Stomach (tissue), 9 donors: Measurements from ENCODE around the gene IPO7. TPM values are rescaled to one million over a fixed set of nuclear protein-coding genes. Genes with fewer than 3 reads are reported as not detected.
"Not testable (repeated sequence)": the region's sequence is repeated elsewhere in the genome, so short reads cannot be mapped to it uniquely, and the experiment has no call there.

ENCODE experiments used
- DNase-seq, 2 donors: peaks; one replicate each; pipeline versions ENCODE4 v3.0.0 to v3.0.0-alpha.2; 2013 to 2019
- H3K27ac ChIP-seq, 5 donors: fragments of 200-600 bp in 4 of 5; sonication (generic) in 4 of 5; one replicate each; pipeline ENCODE4 v1.5.1; 2013 to 2019; ENCODE audit warnings: mild to moderate bottlenecking in 1 of 5, moderate library complexity in 1 of 5
- H3K27me3 ChIP-seq, 3 donors: fragments of 200-600 bp; sonication (generic); one replicate each; pipeline ENCODE4 v1.5.1; 2017 to 2019; ENCODE audit warnings: mixed run types in 1 of 3
- H3K36me3 ChIP-seq, 4 donors: fragments of 200-600 bp; sonication (generic); 1 replicate in 3 of 4; 2 replicates in 1 of 4; pipeline ENCODE4 v1.5.1; 2016 to 2019
- H3K4me1 ChIP-seq, 4 donors: fragments of 200-600 bp; sonication (generic); one replicate each; pipeline ENCODE4 v1.5.1; 2016 to 2019
- H3K4me3 ChIP-seq, 4 donors: fragments of 200-600 bp; sonication (generic) in 3 of 4; one replicate each; pipeline ENCODE4 v1.5.1; 2016 to 2019; ENCODE audit warnings: mild to moderate bottlenecking in 1 of 4
- H3K9me3 ChIP-seq, 4 donors: fragments of 200-600 bp; sonication (generic); one replicate each; pipeline ENCODE4 v1.5.1; 2016 to 2019
- CTCF ChIP-seq, 7 experiments: fragments of 450-650 bp in 4 of 7; fragments of 200-600 bp in 3 of 7; sonication (generic) in 3 of 7; IDR thresholded peaks; one replicate each; pipeline ENCODE4 v1.5.1; 2016 to 2019; ENCODE audit warnings: antibody characterized with exemption in 7 of 7, control low read depth in 2 of 7, mild to moderate bottlenecking in 1 of 7
- EP300 ChIP-seq: sonication (generic); formaldehyde crosslinking; IDR thresholded peaks from one replicate; pipeline ENCODE4 v1.6.1; 2017; ENCODE audit warnings: antibody characterized with exemption
- POLR2A ChIP-seq, 4 donors: fragments of 450-650 bp; IDR thresholded peaks; one replicate each; pipeline ENCODE4 v1.6.1; 2016; ENCODE audit warnings: antibody characterized with exemption in 4 of 4, control low read depth in 2 of 4, mild to moderate bottlenecking in 1 of 4, moderate library complexity in 1 of 4
- POLR2AphosphoS5 ChIP-seq, 3 donors: sonication (generic); formaldehyde crosslinking; IDR thresholded peaks; one replicate each; pipeline ENCODE4 v1.6.1; 2016; ENCODE audit warnings: antibody characterized with exemption in 3 of 3
- WGBS, 5 donors: extraction: QIAGEN DNeasy Blood & Tissue Kit in 3 of 5; methylation state at CpG; one replicate each; pipeline versions ENCODE4 v1.1.5 to v1.1.7; 2013 to 2018; 5-methylcytosine and 5-hydroxymethylcytosine counted together
- intact Hi-C: fragments of 100-400 bp; cut with DNase I; formaldehyde crosslinking; loops from one replicate; pipeline ENCODE4 v1.15.1; 2023; ENCODE audit warnings: low total_unique reads
- polyA plus RNA-seq, 3 donors: library from polyadenylated mRNA; stranded (reverse); fragments of 200-250 nt; gene quantifications; one replicate each; pipeline ENCODE4 v1.2.3, GENCODE V29; 2013
- total RNA-seq, 5 donors: library from RNA; depleted of rRNA; stranded (reverse); fragments of >200 nt; gene quantifications; one replicate each; pipeline versions ENCODE4 v1.1.0 to v1.2.3, GENCODE V29; 2014 to 2016
- donor health status: healthy with polysubstance abuse.
- donor health status: Bipolar disorder and iron deficiency.
- donor health status: healthy.

Gene IPO7
- total and polyA plus RNA-seq, 8 donors, result 23.0 to 283 (median 88.7) TPM

GRCh38 chr11:9396310-9396709 is 11.9 kb downstream of the IPO7 start:
- no peak overlapping the region for H3K4me3 ChIP-seq
- no peaks in the 10 kb centered on the region for H3K27me3 ChIP-seq
- 87 to 97% (median 95%) methylated on average over 10 of the region's 10 CpGs for WGBS, 5 donors
- TF ChIP-seq POLR2A (IDR thresholded peaks at IDR 0.05) (no peak), POLR2AphosphoS5 (IDR thresholded peaks at IDR 0.05) (no peak), CTCF (IDR thresholded peaks at IDR 0.05) (no peak), EP300 (no peak)
- intact Hi-C loops, result no loop called here
- DNase-seq, result no peak
- H3K27ac ChIP-seq, result no peak overlapping the region
- no peaks in the 10 kb centered on the region for H3K9me3 ChIP-seq
- H3K4me1 ChIP-seq, result peaks cover 0 to 57% (median 20%) of the 10 kb centered on the region in 4 donors
- peaks cover 0 to 5% (median 0%) of the 10 kb centered on the region in 4 donors for H3K36me3 ChIP-seq

GRCh38 chr11:9396752-9397151 is 12.3 kb downstream of the IPO7 start:
- peaks cover 0 to 60% (median 19%) of the 10 kb centered on the region in 4 donors for H3K4me1 ChIP-seq
- TF ChIP-seq POLR2AphosphoS5 (IDR thresholded peaks at IDR 0.05) (no peak), POLR2A (IDR thresholded peaks at IDR 0.05) (no peak)
- no peak for DNase-seq
- H3K4me3 ChIP-seq, result no peak overlapping the region
- WGBS, 5 donors, result 90 to 96% (median 93%) methylated on average over 3 of the region's 3 CpGs
- H3K27ac ChIP-seq, result no peak overlapping the region
- no peaks in the 10 kb centered on the region for H3K27me3 ChIP-seq
- intact Hi-C loops, result no loop called here
- no peaks in the 10 kb centered on the region for H3K9me3 ChIP-seq
- H3K36me3 ChIP-seq, result peaks cover 0 to 5% (median 0%) of the 10 kb centered on the region in 4 donors

- Histone ChIP-seq H3K4me1 (peaks cover 0 to 59% (median 16%) of the 10 kb centered on the region in 4 donors), H3K27ac (no peak overlapping the region), H3K36me3 (peaks cover 0 to 5% (median 0%) of the 10 kb centered on the region in 4 donors), H3K27me3 (no peaks in the 10 kb centered on the region), H3K4me3 (no peak overlapping the region), H3K9me3 (no peaks in the 10 kb centered on the region)
- intact Hi-C loops, result no loop called here
- TF ChIP-seq CTCF (IDR thresholded peaks at IDR 0.05) (no peak), POLR2A (IDR thresholded peaks at IDR 0.05) (no peak), EP300 (no peak), POLR2AphosphoS5 (IDR thresholded peaks at IDR 0.05) (no peak)
- no peak for DNase-seq
- 77 to 87% (median 79%) methylated on average over 4 of the region's 4 CpGs for WGBS, 5 donors
These were observed 13.6 kb downstream of the IPO7 start for GRCh38 chr11:9397746-9398680.

GRCh38 chr11:9399466-9399865 is 15.0 kb downstream of the IPO7 start:
- Histone ChIP-seq H3K27me3 (no peaks in the 10 kb centered on the region), H3K4me1 (peaks cover 0 to 55% (median 11%) of the 10 kb centered on the region in 4 donors), H3K9me3 (no peaks in the 10 kb centered on the region), H3K4me3 (no peak overlapping the region), H3K36me3 (peaks cover 0 to 18% (median 13%) of the 10 kb centered on the region in 4 donors), H3K27ac (no peak overlapping the region)
- TF ChIP-seq POLR2A (IDR thresholded peaks at IDR 0.05) (no peak), EP300 (no peak), CTCF (IDR thresholded peaks at IDR 0.05) (no peak), POLR2AphosphoS5 (IDR thresholded peaks at IDR 0.05) (no peak)
- DNase-seq, result no peak
- intact Hi-C loops, result no loop called here

- Histone ChIP-seq H3K36me3 (peaks cover 6 to 32% (median 26%) of the 10 kb centered on the region in 4 donors), H3K4me1 (peaks cover 0 to 32% (median 11%) of the 10 kb centered on the region in 4 donors)
- DNase-seq, intact Hi-C loops, H3K27ac ChIP-seq, H3K27me3 ChIP-seq, H3K9me3 ChIP-seq, H3K4me3 ChIP-seq: not testable (repeated sequence)
- 77 to 86% (median 79%) methylated on average over 8 of the region's 8 CpGs for WGBS, 5 donors
These were observed 17.4 kb downstream of the IPO7 start for GRCh38 chr11:9401884-9402283.
